Kidney tubule cell (primary cell): ENCODE measurements around the gene RBM17.
"Not testable (repeated sequence)": the region's sequence is repeated elsewhere in the genome, so short reads cannot be mapped to it uniquely, and the experiment has no call there.

ENCODE experiments used
- DNase-seq: peaks from one replicate; pipeline ENCODE4 v3.0.0-alpha.2; 2018; ENCODE audit warnings: low spot score

RBM17 gene

GRCh38 chr10:6112893-6113292 lies 24.1 kb downstream of the RBM17 start:
- no peak for DNase-seq

- DNase-seq: no peak
Measured at GRCh38 chr10:6114299-6114698, 25.5 kb downstream of the RBM17 start.

GRCh38 chr10:6114805-6115341 lies 26.0 kb downstream of the RBM17 start:
- DNase-seq: peak; percentile 57

DNA sequence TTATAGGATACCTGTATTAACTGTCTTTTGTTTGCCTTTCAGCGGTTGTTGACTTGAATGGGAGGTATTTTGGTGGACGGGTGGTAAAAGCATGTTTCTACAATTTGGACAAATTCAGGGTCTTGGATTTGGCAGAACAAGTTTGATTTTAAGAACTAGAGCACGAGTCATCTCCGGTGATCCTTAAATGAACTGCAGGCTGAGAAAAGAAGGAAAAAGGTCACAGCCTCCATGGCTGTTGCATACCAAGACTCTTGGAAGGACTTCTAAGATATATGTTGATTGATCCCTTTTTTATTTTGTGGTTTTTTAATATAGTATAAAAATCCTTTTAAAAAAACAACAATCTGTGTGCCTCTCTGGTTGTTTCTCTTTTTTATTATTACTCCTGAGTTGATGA lies 26.6 kb downstream of the RBM17 start:
- DNase-seq: peak; percentile 23

GRCh38 chr10:6115824-6116350 lies 27.1 kb downstream of the RBM17 start:
- DNase-seq: no peak

- no peak for DNase-seq
Measured at GRCh38 chr10:6116806-6117205, 28.0 kb downstream of the RBM17 start.

GRCh38 chr10:6117711-6118110 lies 28.9 kb downstream of the RBM17 start:
- DNase-seq: no peak

DNA sequence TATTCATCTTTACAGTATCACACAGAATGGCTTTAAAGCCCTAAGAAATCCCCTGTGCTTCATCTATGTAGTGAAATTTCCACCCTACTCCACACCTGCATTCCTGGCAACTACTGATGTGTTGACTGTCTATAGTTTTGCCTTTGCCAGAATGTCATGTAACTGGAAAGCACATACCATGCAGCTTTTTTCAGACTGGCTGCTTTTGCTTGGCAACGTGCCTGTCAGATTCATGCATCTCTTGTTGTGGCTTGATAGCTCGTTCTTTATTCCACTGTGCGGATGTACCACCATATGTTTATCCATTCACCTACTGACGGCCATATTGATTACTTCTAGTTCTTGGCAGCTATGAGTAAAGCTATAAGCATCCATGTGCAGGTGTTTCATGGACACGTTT lies 30.6 kb downstream of the RBM17 start:
- peak; percentile 83 for DNase-seq

- no peak for DNase-seq
Measured at GRCh38 chr10:6119962-6120361, 31.1 kb downstream of the RBM17 start.

DNA sequence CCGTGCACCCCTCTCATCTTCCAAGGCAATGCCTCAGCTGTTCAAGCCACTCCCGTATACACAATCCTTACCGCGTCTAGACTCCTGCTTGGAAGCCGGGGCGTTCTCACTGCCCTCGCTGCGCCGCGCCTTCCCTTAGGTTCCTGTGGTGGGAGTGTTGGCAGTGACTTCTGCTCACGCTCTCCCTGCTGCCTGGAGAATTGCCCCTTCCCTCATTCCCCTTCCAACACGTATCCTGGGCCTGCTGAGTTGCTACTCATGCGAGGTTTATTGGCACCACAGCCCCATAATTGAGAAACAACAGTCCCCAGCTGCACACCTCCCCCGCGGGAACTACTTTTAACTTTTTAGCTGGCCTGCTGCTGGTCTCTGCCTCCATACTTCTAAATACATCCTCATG lies 31.9 kb downstream of the RBM17 start:
- no peak for DNase-seq

- DNase-seq: no peak
Measured at GRCh38 chr10:6121146-6121545, 32.3 kb downstream of the RBM17 start.

DNA sequence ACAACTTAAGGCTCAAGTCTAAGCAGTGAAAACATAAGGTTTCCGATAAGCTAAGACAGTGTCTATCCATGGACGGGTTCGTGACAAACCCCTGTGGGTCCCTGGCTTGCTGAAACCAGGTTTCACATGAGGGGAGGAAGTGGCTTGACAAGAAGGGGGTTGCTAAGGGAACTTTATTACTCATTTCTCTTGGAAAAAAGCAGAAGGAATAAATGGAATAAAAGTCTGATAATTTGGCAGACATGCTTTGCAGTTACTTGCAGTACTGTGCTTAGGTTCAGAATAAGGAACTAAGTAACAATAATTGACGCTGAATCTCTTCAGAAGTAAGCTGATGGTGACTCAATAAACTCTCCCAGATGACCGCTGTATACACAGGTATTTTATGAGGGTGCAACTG lies 34.7 kb downstream of the RBM17 start:
- no peak for DNase-seq

GRCh38 chr10:6124666-6125065 lies 35.8 kb downstream of the RBM17 start:
- DNase-seq: no peak

- not testable (repeated sequence) for DNase-seq
Measured at GRCh38 chr10:6127461-6127860, 38.6 kb downstream of the RBM17 start.

DNA sequence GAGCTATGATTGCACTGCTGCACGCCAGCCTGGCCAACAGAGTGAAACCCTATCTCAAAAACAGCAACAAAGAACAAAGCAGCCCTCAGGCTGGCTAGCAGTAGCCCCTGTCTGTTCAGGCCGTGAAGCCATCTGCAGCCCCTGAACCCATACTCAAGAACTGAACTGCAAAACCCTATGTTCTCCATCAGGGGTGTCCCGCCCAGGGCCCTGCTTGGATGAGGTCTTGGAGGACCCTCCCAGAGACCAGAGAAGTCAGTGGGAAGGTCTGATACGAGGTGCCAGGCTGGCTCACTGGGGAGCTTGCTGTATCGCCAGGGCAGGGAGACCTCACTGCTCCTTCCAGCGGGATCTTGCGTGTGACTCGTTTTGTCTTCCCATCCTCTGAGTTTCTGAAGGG lies 39.3 kb downstream of the RBM17 start:
- DNase-seq: no peak

GRCh38 chr10:6128591-6129251 lies 39.9 kb downstream of the RBM17 start:
- DNase-seq: no peak

- DNase-seq: no peak
Measured at GRCh38 chr10:6130848-6131470, 42.1 kb downstream of the RBM17 start.

DNA sequence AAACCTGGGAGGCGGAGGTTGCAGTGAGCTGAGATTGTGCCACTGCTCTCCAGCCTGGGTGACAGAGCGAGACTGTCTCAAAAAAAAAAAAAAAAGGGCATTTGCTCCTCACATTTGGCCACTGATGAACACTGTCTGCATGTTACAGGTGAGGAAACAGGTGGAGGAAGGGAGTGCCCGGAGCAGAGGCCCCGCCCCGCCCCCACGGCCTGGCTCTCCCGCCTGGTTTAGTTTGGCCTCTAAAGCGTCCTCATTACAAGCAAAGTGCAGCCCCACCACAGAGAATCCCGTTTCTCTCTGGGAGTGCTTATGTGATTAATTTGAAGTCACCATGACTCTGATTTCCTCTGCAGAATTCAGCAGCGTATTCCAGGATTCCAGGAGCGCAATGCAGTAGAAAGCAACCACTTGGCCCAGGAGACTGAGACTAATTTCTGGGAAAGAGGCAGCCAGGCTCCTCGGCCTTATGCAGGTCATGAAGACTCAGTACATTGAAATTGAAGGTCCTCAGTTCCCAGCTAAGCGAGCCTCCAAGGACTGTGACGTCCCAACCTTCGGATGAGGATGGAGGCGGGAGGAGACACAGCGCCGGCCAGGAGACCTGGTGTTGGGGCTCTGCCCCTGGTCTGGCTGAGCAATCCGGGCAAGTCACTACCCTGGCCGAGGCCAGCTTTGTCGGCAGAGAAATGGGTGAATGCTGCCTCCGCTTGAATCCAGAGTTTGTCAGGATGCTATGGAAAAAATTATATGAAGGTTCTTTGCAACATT lies 44.7 kb downstream of the RBM17 start:
- DNase-seq: no peak

GRCh38 chr10:6134099-6134823 lies 45.4 kb downstream of the RBM17 start:
- no peak for DNase-seq

DNA sequence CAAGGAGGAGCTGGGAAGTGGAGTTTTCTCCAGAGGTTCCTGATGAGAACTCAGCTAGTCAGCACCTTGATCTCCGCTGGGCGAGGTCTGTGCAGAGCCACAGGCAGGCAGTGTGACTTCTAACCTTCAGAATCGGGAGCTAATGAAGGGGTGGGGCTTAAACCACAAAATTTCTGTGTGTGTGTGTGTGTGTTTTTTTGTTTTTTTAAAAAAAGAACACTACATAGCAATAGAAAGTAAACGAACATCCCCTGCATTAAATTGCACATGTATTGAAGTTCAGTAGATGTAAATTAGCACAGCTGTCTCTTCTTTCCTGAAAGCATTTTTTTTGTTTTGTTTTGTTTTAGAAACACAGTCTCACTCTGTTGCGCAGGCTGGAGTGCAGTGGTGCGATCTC lies 46.2 kb downstream of the RBM17 start:
- DNase-seq: no peak

DNA sequence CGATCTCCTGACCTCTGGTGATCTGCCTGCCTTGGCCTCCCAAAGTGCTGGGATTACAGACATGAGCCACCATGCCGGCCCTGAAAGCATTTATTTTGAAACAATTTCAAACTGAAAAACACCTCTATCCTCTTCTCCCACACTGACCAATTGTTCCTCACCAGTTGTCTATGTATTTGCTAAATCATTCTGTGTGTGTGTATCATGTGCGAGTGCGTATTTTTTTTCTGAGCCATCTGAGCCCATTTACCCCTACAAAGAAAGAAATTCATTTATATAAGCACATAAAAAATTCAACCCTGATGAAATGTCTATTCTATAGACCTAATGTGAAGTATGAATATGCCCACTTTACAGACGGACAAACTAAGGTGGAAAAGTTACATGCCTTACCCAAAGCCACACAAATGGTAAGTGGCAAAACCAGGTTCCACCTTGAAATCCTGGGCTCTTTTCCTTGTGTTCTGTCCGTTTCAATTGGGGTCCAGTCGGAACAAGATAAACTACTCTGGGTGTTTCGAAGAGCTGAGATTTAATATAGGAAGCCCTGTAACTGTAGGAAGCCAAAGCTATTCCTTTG lies 46.8 kb downstream of the RBM17 start:
- no peak for DNase-seq
